ENCODE data around the gene TNFRSF1B. TPM values are rescaled to one million over a fixed set of nuclear protein-coding genes. Genes with fewer than 3 reads are reported as not detected.

TNFRSF1B gene
- total and polyA plus RNA-seq, 9 of the 15 experiments (the other 6 are each of a cell fraction or from before 2014, with no cell fraction given): 8.8 to 91.3 (median 36.0) TPM

GRCh38 chr1:12166834-12167492, at the start of gene TNFRSF1B (continued):
- TF ChIP-seq TAF7 (tag; IDR thresholded peaks at IDR 0.05): no peak
- peak; percentile 93 for TF ChIP-seq NONO (IDR thresholded peaks at IDR 0.05; ENCODE audit: low read depth in 2 of 2, low read length in 1 of 2)
- peak; percentile 88; the same call in 1 of the 2 replicates for TF ChIP-seq FOXP1 (CRISPR knock-in tag; IDR thresholded peaks at IDR 0.05)
- TF ChIP-seq ZNF449 (CRISPR knock-in tag; IDR thresholded peaks at IDR 0.05): no peak
- no peak for TF ChIP-seq CHD2 (IDR thresholded peaks at IDR 0.05; ENCODE audit: low read depth, low read length)
- TF ChIP-seq NR3C1 (CRISPR knock-in tag; IDR thresholded peaks at IDR 0.05): peak; percentile 66; the same call in 1 of the 2 replicates
- peak; percentile 91 for TF ChIP-seq THAP12 (CRISPR knock-in tag; IDR thresholded peaks at IDR 0.05)
- TF ChIP-seq PREB (CRISPR knock-in tag; IDR thresholded peaks at IDR 0.05): 0 out of 2 replicates have a peak, but pooled peaks have one; percentile 81
- no peak for TF ChIP-seq RUNX1 (IDR thresholded peaks at IDR 0.05; ENCODE audit: low read depth)
- TF ChIP-seq KAT7 (CRISPR knock-in tag; IDR thresholded peaks at IDR 0.05; ENCODE audit: borderline replicate concordance): peak; percentile 82
- TF ChIP-seq ELF1 (tag; IDR thresholded peaks at IDR 0.05): no peak
- TF ChIP-seq FOXK2 (conservative IDR thresholded peaks at IDR 0.05 in 1 of 2, IDR thresholded peaks at IDR 0.05 in 1 of 2; ENCODE audit: low read depth in 2 of 2): no peak
- TF ChIP-seq KLF13 (tag; IDR thresholded peaks at IDR 0.05; ENCODE audit: borderline replicate concordance, low read depth): peak; percentile 43; the same call in 1 of the 2 replicates
- TF ChIP-seq ZNF76 (CRISPR knock-in tag; IDR thresholded peaks at IDR 0.05; ENCODE audit: borderline replicate concordance): peak; percentile 74; the same call in 1 of the 2 replicates
- TF ChIP-seq ZFP36 (IDR thresholded peaks at IDR 0.05; ENCODE audit: low read depth, low read length, partially characterized antibody): peak; percentile 71
- TF ChIP-seq ZNF124 (CRISPR knock-in tag; IDR thresholded peaks at IDR 0.05): peak; percentile 43; the same call in 1 of the 2 replicates
- TF ChIP-seq TCF7L2 (IDR thresholded peaks at IDR 0.05; ENCODE audit: low read depth, low read length): no peak
- TF ChIP-seq TRIM25 (IDR thresholded peaks at IDR 0.05; ENCODE audit: borderline replicate concordance): no peak
- TF ChIP-seq ZNF146 (CRISPR knock-in tag; IDR thresholded peaks at IDR 0.05; ENCODE audit: unreplicated experiment): no peak
- TF ChIP-seq RBM22 (IDR thresholded peaks at IDR 0.05; ENCODE audit: low read depth, low read length, poor library complexity, severe bottlenecking): peak; percentile 60
